MM.1S (cell line): ENCODE data around the gene SLC37A1.

Experiments used
- DNase-seq: peaks from one replicate; pipeline ENCODE4 v3.0.0-alpha.2; 2015
- H2AFZ ChIP-seq: fragments of 300-600 bp; sonication (generic); 2 replicates; pipeline ENCODE4 v1.6.0; 2016; ENCODE audit warnings: antibody characterized with exemption, low read length
- H3F3A ChIP-seq: fragments of 300-600 bp; sonication (generic); 2 replicates; pipeline ENCODE4 v1.6.1; 2016; ENCODE audit warnings: mild to moderate bottlenecking, antibody characterized with exemption, low read length, moderate library complexity, mixed read lengths; ENCODE audit not compliant: insufficient read depth
- H3K27ac ChIP-seq: fragments of 300-600 bp; sonication (generic); 2 replicates; pipeline ENCODE4 v1.5.1; 2016; ENCODE audit warnings: mild to moderate bottlenecking, low read length
- H3K27me3 ChIP-seq: fragments of 300-600 bp; sonication (generic); replicated peaks from 2 replicates; pipeline ENCODE4 v1.6.0; 2016; ENCODE audit warnings: low read length; ENCODE audit not compliant: insufficient read depth
- H3K36me3 ChIP-seq: fragments of 300-600 bp; sonication (generic); replicated peaks from 2 replicates; pipeline ENCODE4 v1.6.1; 2016; ENCODE audit warnings: mild to moderate bottlenecking, low read length, mixed read lengths; ENCODE audit not compliant: insufficient read depth
- H3K4me1 ChIP-seq: fragments of 300-600 bp; sonication (generic); 2 replicates; pipeline ENCODE4 v1.6.1; 2016; ENCODE audit warnings: low read length, mixed read lengths
- H3K4me2 ChIP-seq: fragments of 300-600 bp; sonication (generic); 2 replicates; pipeline ENCODE4 v1.6.0; 2016; ENCODE audit warnings: low read depth, low read length
- H3K4me3 ChIP-seq: fragments of 300-600 bp; sonication (generic); 2 replicates; pipeline ENCODE4 v1.5.1; 2016; ENCODE audit warnings: low read length, mixed read lengths
- H3K79me2 ChIP-seq: fragments of 300-600 bp; sonication (generic); 2 replicates; pipeline ENCODE4 v1.6.1; 2016; ENCODE audit warnings: mixed run types, low read length, mixed read lengths
- H3K9ac ChIP-seq: fragments of 300-600 bp; sonication (generic); 2 replicates; pipeline ENCODE4 v1.6.1; 2016; ENCODE audit warnings: low read length, mixed read lengths
- H3K9me2 ChIP-seq: fragments of 300-600 bp; sonication (generic); replicated peaks from 2 replicates; pipeline ENCODE4 v1.6.1; 2016; ENCODE audit warnings: mild to moderate bottlenecking, low read length, mixed read lengths; ENCODE audit not compliant: insufficient read depth
- H3K9me3 ChIP-seq: fragments of 300-600 bp; sonication (generic); replicated peaks from 2 replicates; pipeline ENCODE4 v1.6.1; 2016; ENCODE audit warnings: mild to moderate bottlenecking, low read length, mixed read lengths; ENCODE audit not compliant: insufficient read depth
- H4K20me1 ChIP-seq: fragments of 300-600 bp; sonication (generic); 2 replicates; pipeline ENCODE4 v1.6.1; 2016; ENCODE audit warnings: mild to moderate bottlenecking, low read length, moderate library complexity, mixed read lengths; ENCODE audit not compliant: insufficient read depth
- CTCF ChIP-seq: fragments of 300-600 bp; sonication (generic); IDR thresholded peaks from 2 replicates; pipeline ENCODE4 v1.5.1; 2016; ENCODE audit warnings: antibody characterized with exemption, low read length, mixed read lengths
- EZH2 ChIP-seq: fragments of 300-600 bp; sonication (generic); optimal IDR thresholded peaks from 2 replicates; pipeline ENCODE3; 2017; ENCODE audit warnings: low read depth, mild to moderate bottlenecking, antibody characterized with exemption, low read length, mixed read lengths
- EZH2phosphoT487 ChIP-seq: fragments of 300-600 bp; sonication (generic); IDR thresholded peaks from 2 replicates; pipeline ENCODE4 v1.6.1; 2018; ENCODE audit warnings: antibody characterized with exemption, low read length

SLC37A1 gene

GRCh38 chr21:42546433-42546832 is 32.8 kb downstream of the SLC37A1 start:
- H3K79me2 ChIP-seq: no peaks in the 10 kb centered on the region

GRCh38 chr21:42547001-42547905 is 33.6 kb downstream of the SLC37A1 start:
- no peak overlapping the region for H3K9ac ChIP-seq
- H2AFZ ChIP-seq: no peak overlapping the region
- no peak for DNase-seq
- no peak for TF ChIP-seq EZH2phosphoT487
- TF ChIP-seq EZH2: no peak
- TF ChIP-seq CTCF: no peak
- H4K20me1 ChIP-seq: no peaks in the 10 kb centered on the region
- H3K4me2 ChIP-seq: no peak overlapping the region
- no peak overlapping the region for H3K27ac ChIP-seq
- peaks cover 5% of the 10 kb centered on the region; the same call in 1 of the 2 replicates for H3K4me1 ChIP-seq
- no peak overlapping the region for H3K4me3 ChIP-seq
- H3K27me3 ChIP-seq: peaks cover 56% of the 10 kb centered on the region
- no peaks in the 10 kb centered on the region for H3K79me2 ChIP-seq
- H3K36me3 ChIP-seq: no peaks in the 10 kb centered on the region
- no peaks in the 10 kb centered on the region for H3K9me3 ChIP-seq
- H3K9me2 ChIP-seq: no peaks in the 10 kb centered on the region
- no peaks in the 10 kb centered on the region for H3F3A ChIP-seq

More at GRCh38 chr21:42546433-42546832, 32.8 kb downstream of the SLC37A1 start:
- H3K9ac ChIP-seq: no peak overlapping the region
- no peaks in the 10 kb centered on the region for H3K9me3 ChIP-seq
- H3K27ac ChIP-seq: no peak overlapping the region
- no peaks in the 10 kb centered on the region for H3F3A ChIP-seq
- H3K4me3 ChIP-seq: no peak overlapping the region
- no peak overlapping the region for H2AFZ ChIP-seq
- no peaks in the 10 kb centered on the region for H3K36me3 ChIP-seq
- H3K9me2 ChIP-seq: no peaks in the 10 kb centered on the region
- no peak overlapping the region for H3K4me2 ChIP-seq
- TF ChIP-seq EZH2 (no peak), EZH2phosphoT487 (no peak), CTCF (no peak)
- H3K4me1 ChIP-seq: peaks cover 5% of the 10 kb centered on the region; the same call in 1 of the 2 replicates
- no peak for DNase-seq
- no peaks in the 10 kb centered on the region for H4K20me1 ChIP-seq
- peaks cover 53% of the 10 kb centered on the region for H3K27me3 ChIP-seq

DNA sequence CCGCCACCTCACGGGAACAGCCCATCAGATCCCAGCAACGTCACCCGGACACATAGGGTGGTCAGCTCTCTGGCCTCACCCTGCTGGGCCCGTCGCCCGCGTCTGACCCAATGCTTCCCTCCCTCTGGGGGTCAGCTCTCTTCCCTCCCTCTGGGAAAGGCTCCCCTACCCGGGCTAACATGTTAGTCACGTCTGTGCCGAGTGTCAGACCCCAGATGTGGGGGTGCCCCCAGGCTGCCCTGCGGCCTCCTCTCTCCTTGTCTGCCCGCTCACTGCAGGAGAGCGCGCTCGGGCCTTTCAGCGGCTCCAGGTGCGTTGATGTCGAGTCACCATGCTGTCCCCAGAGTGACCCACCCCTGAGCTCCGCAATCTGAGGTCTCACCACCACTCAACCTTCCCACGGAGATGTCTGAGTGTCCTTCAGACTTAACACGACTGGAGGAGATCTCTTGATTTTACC is 34.3 kb downstream of the SLC37A1 start:
- no peak overlapping the region for H3K4me2 ChIP-seq
- H3K9me2 ChIP-seq: no peaks in the 10 kb centered on the region
- H3K79me2 ChIP-seq: no peaks in the 10 kb centered on the region
- no peaks in the 10 kb centered on the region for H3K36me3 ChIP-seq
- peaks cover 63% of the 10 kb centered on the region for H3K27me3 ChIP-seq
- TF ChIP-seq CTCF (no peak), EZH2phosphoT487 (no peak), EZH2 (no peak)
- H3F3A ChIP-seq: no peaks in the 10 kb centered on the region
- H3K9ac ChIP-seq: no peak overlapping the region
- H3K4me3 ChIP-seq: no peak overlapping the region
- H3K9me3 ChIP-seq: no peaks in the 10 kb centered on the region
- H3K27ac ChIP-seq: no peak overlapping the region
- no peaks in the 10 kb centered on the region for H4K20me1 ChIP-seq
- no peak overlapping the region for H2AFZ ChIP-seq
- peaks cover 5% of the 10 kb centered on the region; the same call in 1 of the 2 replicates for H3K4me1 ChIP-seq
- no peak for DNase-seq
